ENCODE data around the gene JMJD8.

GRCh38 chr16:672851-673250 lies 11.3 kb downstream of the JMJD8 start:
- TF ChIP-seq POLR2AphosphoS5 (IDR thresholded peaks at IDR 0.05; ENCODE audit: low read depth, low read length) (no peak), SIN3A (IDR thresholded peaks at IDR 0.05; ENCODE audit: borderline replicate concordance, insufficient read depth, low read depth, low read length) (no peak), CTCF (IDR thresholded peaks at IDR 0.05) (no peak), REST (IDR thresholded peaks at IDR 0.05; ENCODE audit: insufficient read depth in 1 of 2, low read depth in 2 of 2, low read length in 1 of 2) (no peak), TCF7L2 (IDR thresholded peaks at IDR 0.05; ENCODE audit: low read depth, low read length) (no peak)
